H1 (cell line): ENCODE measurements around the gene ASGR2. TPM values are rescaled to one million over a fixed set of nuclear protein-coding genes. Genes with fewer than 3 reads are reported as not detected.

Source experiments
- CTCF ChIA-PET: fragments of 300-600 bp; sonication (Branson Sonifier 250); formaldehyde crosslinking; loops from one replicate; lab custom pipeline; 2021; ENCODE audit not compliant: partially characterized antibody; lab: Charles Lee
- POLR2A ChIA-PET: fragments of 300-600 bp; sonication (Branson Sonifier 250); formaldehyde crosslinking; loops from one replicate; lab custom pipeline; 2021; ENCODE audit warnings: inconsistent platforms; ENCODE audit not compliant: partially characterized antibody; lab: Charles Lee
- DNase-seq, 2 experiments: peaks; one replicate each; pipeline versions ENCODE4 v3.0.0 to v3.0.0-alpha.2; 2010 to 2022; ENCODE audit warnings: low spot score in 2 of 2, low read depth in 1 of 2, mixed read lengths in 1 of 2
- FAIRE-seq: peaks from 2 replicates; lab custom pipeline; 2011; peaks lifted over from hg19 to GRCh38; lab: Jason Lieb, UNC
- H2AFZ ChIP-seq: 2 replicates; pipeline ENCODE4 v1.8.1; 2012; ENCODE audit warnings: low read length, inconsistent platforms
- H2AK5ac ChIP-seq: 2 replicates; pipeline ENCODE4 v1.6.1; 2013; ENCODE audit warnings: low read depth, low read length
- H2BK120ac ChIP-seq: replicated peaks from 2 replicates; pipeline ENCODE3; 2013; ENCODE audit warnings: low read depth, low read length, inconsistent platforms
- H2BK12ac ChIP-seq: 2 replicates; pipeline ENCODE4 v1.6.1; 2013; ENCODE audit warnings: low read depth, low read length
- H2BK15ac ChIP-seq: 2 replicates; pipeline ENCODE4 v1.6.1; 2013; ENCODE audit warnings: low read length
- H2BK20ac ChIP-seq: 2 replicates; pipeline ENCODE4 v1.6.1; 2013; ENCODE audit warnings: low read length
- H2BK5ac ChIP-seq: 2 replicates; pipeline ENCODE4 v1.6.1; 2013; ENCODE audit warnings: low read depth, low read length
- H3K14ac ChIP-seq: 2 replicates; pipeline ENCODE4 v1.6.1; 2013; ENCODE audit warnings: inconsistent platforms; ENCODE audit not compliant: insufficient read length
- H3K18ac ChIP-seq: 2 replicates; pipeline ENCODE4 v1.6.1; 2013; ENCODE audit warnings: low read length; ENCODE audit errors: extremely low read depth
- H3K23ac ChIP-seq: 2 replicates; pipeline ENCODE4 v1.6.1; 2013; ENCODE audit warnings: inconsistent platforms; ENCODE audit not compliant: insufficient read length
- H3K23me2 ChIP-seq: 2 replicates; pipeline ENCODE4 v1.6.1; 2013; ENCODE audit warnings: low read depth, low read length
- H3K27ac ChIP-seq: 2 replicates; pipeline ENCODE4 v1.6.1; 2011; ENCODE audit warnings: low read depth, low read length, inconsistent platforms
- H3K27me3 ChIP-seq, 4 experiments: replicated peaks in 1 of 4; 1 replicate in 1 of 4; 2 replicates in 3 of 4; pipeline versions ENCODE4 v1.6.1 to v1.8.1; 2011 to 2013; ENCODE audit warnings: low read length in 3 of 4, mild to moderate bottlenecking in 3 of 4, inconsistent platforms in 2 of 4, mixed read lengths in 2 of 4, moderate library complexity in 1 of 4; ENCODE audit not compliant: control insufficient read depth in 3 of 4, insufficient read depth in 3 of 4; ENCODE audit errors: extremely low read depth in 1 of 4
- H3K36me3 ChIP-seq, 4 experiments: 2 replicates each; pipeline versions ENCODE4 v1.6.1 to v1.8.1; 2011 to 2013; ENCODE audit warnings: mild to moderate bottlenecking in 4 of 4, low read length in 3 of 4, moderate library complexity in 2 of 4, control low read depth in 1 of 4, inconsistent platforms in 1 of 4; ENCODE audit not compliant: insufficient read depth in 4 of 4, control insufficient read depth in 2 of 4
- H3K4ac ChIP-seq: replicated peaks from 2 replicates; pipeline ENCODE3; 2013; ENCODE audit warnings: low read length, low read depth, mixed read lengths, inconsistent platforms; ENCODE audit not compliant: insufficient read length
- H3K4me1 ChIP-seq, 4 experiments: replicated peaks in 1 of 4; 1 replicate in 1 of 4; 2 replicates in 3 of 4; pipeline versions ENCODE4 v1.6.1 to v1.8.1; 2011 to 2013; ENCODE audit warnings: low read length in 3 of 4, inconsistent platforms in 2 of 4, mixed read lengths in 1 of 4; ENCODE audit not compliant: insufficient read depth in 4 of 4, control insufficient read depth in 3 of 4
- H3K4me2 ChIP-seq, 2 experiments: 2 replicates each; pipeline versions ENCODE4 v1.6.1 to v1.8.1; 2011 to 2013; ENCODE audit warnings: low read depth in 2 of 2, low read length in 2 of 2, control low read depth in 1 of 2, inconsistent platforms in 1 of 2, mild to moderate bottlenecking in 1 of 2; ENCODE audit not compliant: insufficient read depth in 1 of 2
- H3K4me3 ChIP-seq, 4 experiments: fragments of 200-600, 300-600 bp in 1 of 4; sonication (generic), shearing (Covaris generic), sonication (Bioruptor Twin) in 1 of 4; 2 replicates each; pipeline versions ENCODE4 v1.5.1 to v1.8.1; 2011 to 2016; ENCODE audit warnings: low read length in 4 of 4, low read depth in 3 of 4, control low read depth in 2 of 4, inconsistent platforms in 2 of 4, mild to moderate bottlenecking in 2 of 4, mixed read lengths in 1 of 4, moderate library complexity in 1 of 4; ENCODE audit not compliant: insufficient read depth in 2 of 4; ENCODE audit errors: extremely low read depth in 1 of 4
- H3K56ac ChIP-seq: replicated peaks from 2 replicates; pipeline ENCODE3; 2013; ENCODE audit warnings: low read depth, mild to moderate bottlenecking, mixed read lengths, low read length, inconsistent platforms; ENCODE audit not compliant: insufficient read length
- H3K79me1 ChIP-seq: 2 replicates; pipeline ENCODE4 v1.6.1; 2013; ENCODE audit warnings: low read depth, low read length, control low read depth
- H3K79me2 ChIP-seq, 2 experiments: 2 replicates each; pipeline versions ENCODE4 v1.6.1 to v1.8.1; 2012 to 2013; ENCODE audit warnings: low read length in 2 of 2, mild to moderate bottlenecking in 2 of 2, inconsistent platforms in 1 of 2; ENCODE audit not compliant: insufficient read depth in 2 of 2, control insufficient read depth in 1 of 2
- H3K9ac ChIP-seq, 4 experiments: replicated peaks in 1 of 4; 1 replicate in 1 of 4; 2 replicates in 3 of 4; pipeline versions ENCODE4 v1.6.1 to v1.8.1; 2011 to 2013; ENCODE audit warnings: low read depth in 3 of 4, low read length in 3 of 4, control low read depth in 2 of 4, mild to moderate bottlenecking in 2 of 4, moderate library complexity in 2 of 4, inconsistent platforms in 1 of 4; ENCODE audit errors: extremely low read depth in 1 of 4
- H3K9me3 ChIP-seq, 2 experiments: 2 replicates each; pipeline versions ENCODE4 v1.6.1 to v1.8.1; 2012 to 2013; ENCODE audit warnings: mild to moderate bottlenecking in 2 of 2, moderate library complexity in 2 of 2, control low read depth in 1 of 2, inconsistent platforms in 1 of 2, low read depth in 1 of 2, low read length in 1 of 2, mixed read lengths in 1 of 2; ENCODE audit not compliant: insufficient read depth in 2 of 2
- H4K20me1 ChIP-seq, 2 experiments: replicated peaks in 1 of 2; 2 replicates each; pipeline versions ENCODE3 to v1.8.1; 2011 to 2013; ENCODE audit warnings: inconsistent platforms in 2 of 2, low read length in 2 of 2, mild to moderate bottlenecking in 1 of 2; ENCODE audit not compliant: insufficient read depth in 2 of 2, control insufficient read depth in 1 of 2
- H4K5ac ChIP-seq: 2 replicates; pipeline ENCODE4 v1.6.1; 2013; ENCODE audit warnings: low read length, low read depth, mixed read lengths, inconsistent platforms; ENCODE audit not compliant: insufficient read length
- H4K8ac ChIP-seq: 2 replicates; pipeline ENCODE4 v1.8.0; 2013; ENCODE audit warnings: mild to moderate bottlenecking, moderate library complexity, low read length, inconsistent platforms; ENCODE audit not compliant: insufficient read depth; ENCODE audit errors: extremely low read depth
- H4K91ac ChIP-seq: replicated peaks from 2 replicates; pipeline ENCODE3; 2013; ENCODE audit warnings: low read length, mixed read lengths, inconsistent platforms; ENCODE audit not compliant: insufficient read length
- KDM1A ChIP-seq: fragments of 200-600, 300-600 bp; sonication (generic); IDR thresholded peaks from 2 replicates; pipeline ENCODE4 v1.7.1; 2016; ENCODE audit warnings: mild to moderate bottlenecking, low read length, borderline replicate concordance
- POLR2AphosphoS5 ChIP-seq: IDR thresholded peaks from 2 replicates; pipeline ENCODE4 v1.6.1; 2011; ENCODE audit warnings: low read depth, low read length
- WGBS, 2 experiments: shearing (Covaris generic) in 1 of 2; methylation state at CpG; one replicate each; pipeline versions ENCODE4 v1.1.6 to v1.1.7; 2013 to 2015; ENCODE audit warnings: low lambda C conversion rate in 2 of 2, mixed read lengths in 2 of 2, inconsistent platforms in 1 of 2, low coverage in 1 of 2, missing lambda C conversion rate in 1 of 2; ENCODE audit not compliant: insufficient replicate concordance in 2 of 2, insufficient coverage in 1 of 2, insufficient read length in 1 of 2; ENCODE audit errors: extremely low coverage in 1 of 2, missing lambda C conversion rate in 1 of 2; 5-methylcytosine and 5-hydroxymethylcytosine counted together
- polyA plus RNA-seq, 7 experiments: library from polyadenylated mRNA; depleted of rRNA in 3 of 7; stranded (reverse) in 5 of 7; unstranded in 2 of 7; fragments of >200 nt in 5 of 7; fragments of 200-250 nt in 2 of 7; gene quantifications; 1 replicate in 5 of 7; 2 replicates in 1 of 7; 4 replicates in 1 of 7; pipeline versions ENCODE4 v1.2.1 to v1.2.3, GENCODE V29; 2011 to 2013; ENCODE audit warnings: missing spikeins in 2 of 7, mixed read lengths in 2 of 7
- total RNA-seq: library from RNA; stranded (reverse); fragmentation: NEBNext Ultra II Directional; extraction: Animal tissue kit (Norgen Biotek cat#: 25700); gene quantifications from 2 replicates; pipeline ENCODE4 v1.2.1, GENCODE V29; 2021

ASGR2 gene
- total and polyA plus RNA-seq, 2 of the 8 experiments (the other 6 are each of a cell fraction or from before 2014, with no cell fraction given) = 0.91 TPM; not detected in 1

- CTCF ChIA-PET = interaction anchor here (1.6 kb wide), 1 partner anchor 32 kb away, joined by 4 read pairs; no protein-coding TSS in a partner anchor
- no peak overlapping the region for H3K56ac ChIP-seq
- H3K14ac ChIP-seq = no peak overlapping the region
- POLR2A ChIA-PET = no interaction called here
- H2BK12ac ChIP-seq = no peak overlapping the region
- no peaks in the 10 kb centered on the region for H3K79me2 ChIP-seq
- no peak overlapping the region for H2AK5ac ChIP-seq
- no peaks in the 10 kb centered on the region for H3K27me3 ChIP-seq
- H3K23ac ChIP-seq = no peak overlapping the region
- no peak overlapping the region for H3K4me2 ChIP-seq
- WGBS, 2 experiments = 88% methylated on average over 4 of the region's 4 CpGs; no CpG with 5 or more reads in 1 of the 2 experiments
- TF ChIP-seq POLR2AphosphoS5 = no peak
- peak; percentile 15; the same call in 1 of the 2 replicates for TF ChIP-seq KDM1A
- H2BK15ac ChIP-seq = no peak overlapping the region
- no peak overlapping the region for H2BK20ac ChIP-seq
- no peaks in the 10 kb centered on the region for H4K20me1 ChIP-seq
- no peak overlapping the region for H3K4ac ChIP-seq
- H3K9ac ChIP-seq = no peak overlapping the region
- H3K18ac ChIP-seq = no peak overlapping the region
- H3K79me1 ChIP-seq = no peaks in the 10 kb centered on the region
- H3K23me2 ChIP-seq = no peaks in the 10 kb centered on the region
- FAIRE-seq (no peak), DNase-seq (no peak)
- H3K4me1 ChIP-seq = no peaks in the 10 kb centered on the region
- H4K91ac ChIP-seq = no peak overlapping the region
- no peak overlapping the region for H2AFZ ChIP-seq
- H2BK5ac ChIP-seq = no peak overlapping the region
- no peaks in the 10 kb centered on the region for H3K36me3 ChIP-seq
- no peak overlapping the region for H3K27ac ChIP-seq
- no peak overlapping the region for H3K4me3 ChIP-seq
- H4K5ac ChIP-seq = no peak overlapping the region
- H3K9me3 ChIP-seq = no peaks in the 10 kb centered on the region
- no peak overlapping the region for H2BK120ac ChIP-seq
- no peak overlapping the region for H4K8ac ChIP-seq
These were observed 31.0 kb downstream of the ASGR2 start for GRCh38 chr17:7083592-7083991.
